Embryonic facial prominence (tissue), 1 donor: Measurements from ENCODE around the gene DOCK10.

Experiments used
- DNase-seq: peaks from one replicate; pipeline ENCODE4 v3.0.0-alpha.2; 2016; ENCODE audit errors: extremely low spot score

DOCK10 gene

GRCh38 chr2:225041207-225041850 lies 939 bp downstream of the DOCK10 start:
- DNase-seq: no peak

DNA sequence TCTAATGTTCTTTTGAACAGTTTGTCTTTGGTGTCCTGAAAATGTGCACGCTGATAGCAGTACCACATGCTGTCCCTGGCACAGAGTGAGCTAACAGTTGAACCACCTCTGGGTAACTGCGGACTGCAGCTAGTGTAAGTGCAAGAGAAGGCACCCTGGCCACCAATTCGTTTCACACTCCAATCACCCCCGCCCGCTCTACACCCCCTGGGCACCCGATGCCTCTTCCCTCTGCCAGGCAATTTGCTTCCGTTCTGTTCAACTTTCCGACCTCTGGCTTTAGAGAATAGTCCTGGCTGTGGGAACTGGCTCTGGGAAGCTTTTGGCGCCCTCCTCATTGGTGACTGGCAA lies 1.4 kb downstream of the DOCK10 start:
- DNase-seq: no peak

- DNase-seq: no peak
These were observed 2.1 kb downstream of the DOCK10 start for GRCh38 chr2:225040142-225040541.

DNA sequence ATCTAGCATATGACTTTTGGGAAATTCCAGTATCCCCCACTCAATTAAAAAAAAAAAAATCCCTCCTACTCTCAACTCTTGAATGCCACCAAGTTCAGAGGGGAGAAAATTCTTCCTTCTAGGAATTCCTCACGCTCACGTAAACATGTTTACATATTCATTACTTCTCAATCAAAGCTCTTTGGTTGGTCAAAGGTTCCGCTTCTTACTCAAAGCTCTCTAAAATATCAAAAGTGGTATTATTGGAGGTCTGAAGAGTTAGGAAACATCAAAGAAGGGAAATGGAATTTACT lies 4.1 kb downstream of the DOCK10 start:
- DNase-seq: no peak

DNA sequence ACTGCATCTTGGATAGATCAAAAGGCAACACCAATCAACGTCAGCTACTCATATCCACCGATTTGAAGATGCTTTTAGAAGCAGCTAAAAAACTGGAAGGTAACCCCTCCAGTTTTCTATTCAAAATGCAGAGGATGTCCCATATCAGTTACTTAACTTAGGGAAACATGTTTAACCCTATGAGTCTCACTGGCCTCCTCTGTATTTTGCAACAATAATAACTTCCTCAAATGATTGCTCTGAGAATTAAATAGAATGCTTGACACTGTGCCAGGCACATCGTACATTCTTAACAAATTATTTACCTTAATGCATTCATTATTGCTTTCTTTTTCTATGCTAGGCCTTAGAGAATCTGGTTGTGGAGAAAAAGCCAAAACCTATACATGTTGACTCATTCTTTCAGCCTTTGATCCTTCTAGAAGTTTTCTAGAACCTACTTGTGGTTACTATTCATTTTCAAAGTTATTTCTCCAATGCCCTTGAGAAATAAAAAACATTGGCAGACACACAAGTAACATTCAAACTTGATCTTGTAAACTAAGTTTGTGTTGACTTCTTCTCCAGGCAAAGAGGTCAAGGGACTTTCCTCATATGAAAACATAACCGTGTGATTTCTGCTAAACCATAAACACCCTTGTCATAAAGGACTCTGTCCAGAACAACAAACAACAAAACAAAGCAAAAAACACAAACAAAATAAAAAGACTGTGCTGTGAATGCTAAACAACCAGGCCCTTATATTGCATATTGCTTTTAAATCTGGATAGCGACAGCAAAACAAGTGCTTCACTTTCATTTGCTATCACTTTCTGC lies 4.6 kb downstream of the DOCK10 start:
- DNase-seq: no peak

DNA sequence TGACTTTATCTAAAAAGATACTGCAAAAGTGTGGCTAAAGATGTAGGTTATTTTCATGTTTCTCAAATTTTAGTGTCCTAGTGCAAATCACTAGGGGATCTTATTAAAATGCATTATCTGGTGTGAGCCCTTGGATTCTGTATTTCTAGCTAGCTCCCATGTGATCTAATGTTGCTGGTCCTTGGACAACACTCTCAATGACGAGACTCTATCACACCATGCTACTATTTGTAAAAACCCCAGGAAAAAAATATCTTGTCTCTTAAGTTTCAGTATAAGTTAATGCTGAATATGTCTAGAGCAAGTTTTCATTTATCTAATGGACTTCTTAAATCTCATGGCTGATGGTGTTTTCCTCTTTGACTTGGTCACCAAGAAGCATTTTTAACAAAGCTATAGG lies 5.8 kb downstream of the DOCK10 start:
- no peak for DNase-seq

- no peak for DNase-seq
These were observed 8.6 kb downstream of the DOCK10 start for GRCh38 chr2:225033440-225034318.

DNA sequence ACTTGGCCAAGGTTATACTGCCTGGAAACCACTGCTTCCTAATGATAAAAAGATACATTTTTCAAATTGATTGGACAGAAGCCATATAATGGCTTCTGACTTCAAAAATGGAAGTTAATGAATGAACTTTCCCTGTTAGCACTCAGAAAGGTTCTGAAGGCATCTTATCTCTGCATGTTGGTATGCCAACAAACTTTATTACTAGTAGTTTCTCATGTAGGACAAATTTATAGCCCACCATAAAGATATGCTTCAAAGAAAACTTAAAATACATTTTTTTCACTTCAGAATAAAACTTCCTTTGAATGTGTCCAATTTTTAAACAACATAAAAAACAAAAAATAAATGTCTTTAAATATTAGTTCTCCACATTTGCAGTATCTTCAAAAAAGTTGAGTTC lies 10.0 kb downstream of the DOCK10 start:
- no peak for DNase-seq

DNA sequence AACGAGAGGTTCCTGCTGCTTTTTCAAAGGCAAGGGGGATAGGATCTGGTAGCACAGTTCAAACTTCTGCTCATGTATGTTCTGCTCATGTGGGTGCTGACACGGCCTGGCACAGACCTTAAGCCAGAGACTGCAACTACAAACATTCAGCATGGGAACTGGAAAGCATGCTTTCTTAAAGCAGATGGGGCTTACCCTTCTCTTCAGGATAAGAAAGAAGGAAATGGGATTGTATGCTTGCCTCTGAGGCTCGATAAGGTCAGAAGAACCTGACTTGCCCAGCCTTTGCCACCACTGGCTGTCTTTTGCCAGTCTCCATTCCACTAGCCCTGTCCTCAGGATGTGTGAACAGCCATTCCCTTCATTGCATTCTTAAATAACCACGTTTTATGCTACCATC lies 10.7 kb downstream of the DOCK10 start:
- no peak for DNase-seq

GRCh38 chr2:225030893-225031292 lies 11.4 kb downstream of the DOCK10 start:
- DNase-seq: no peak

- no peak for DNase-seq
These were observed 12.1 kb downstream of the DOCK10 start for GRCh38 chr2:225030203-225030602.

GRCh38 chr2:225028572-225028971 lies 13.7 kb downstream of the DOCK10 start:
- DNase-seq: no peak

DNA sequence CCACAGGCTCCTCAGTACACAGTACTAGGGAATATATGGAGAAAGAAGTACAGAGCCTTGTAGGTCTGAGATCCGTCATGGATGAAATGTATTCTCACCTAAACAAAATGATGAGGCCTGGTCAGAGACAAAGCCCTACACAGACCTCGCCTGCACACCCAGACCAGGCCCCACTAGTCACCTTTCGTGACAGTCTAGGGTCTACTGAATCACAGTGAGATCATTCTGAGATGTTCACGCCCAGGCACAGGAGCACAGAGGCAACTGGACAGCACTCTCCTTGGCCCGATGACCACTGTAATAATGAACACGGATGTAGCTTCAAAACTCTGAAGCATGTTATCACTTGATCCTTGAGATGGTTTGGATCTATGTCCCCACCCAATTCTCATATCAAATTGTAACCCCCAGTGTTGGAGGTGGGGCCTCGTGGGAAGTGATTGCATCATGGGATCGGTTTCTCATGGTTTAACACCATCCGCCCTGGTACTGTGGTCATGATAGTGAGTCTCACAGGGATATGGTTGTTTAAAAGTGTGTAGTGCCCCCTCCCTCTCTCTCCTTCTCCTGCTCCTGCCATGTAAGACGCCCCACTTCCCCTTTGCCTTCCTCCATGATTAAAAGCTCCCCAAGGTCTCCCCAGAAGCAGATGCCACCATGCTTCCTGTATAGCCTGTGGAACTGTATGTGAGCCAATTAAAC lies 15.1 kb downstream of the DOCK10 start:
- DNase-seq: no peak

- DNase-seq: no peak
These were observed 16.2 kb downstream of the DOCK10 start for GRCh38 chr2:225025917-225026571.

- DNase-seq: no peak
These were observed 20.1 kb downstream of the DOCK10 start for GRCh38 chr2:225022188-225022587.

DNA sequence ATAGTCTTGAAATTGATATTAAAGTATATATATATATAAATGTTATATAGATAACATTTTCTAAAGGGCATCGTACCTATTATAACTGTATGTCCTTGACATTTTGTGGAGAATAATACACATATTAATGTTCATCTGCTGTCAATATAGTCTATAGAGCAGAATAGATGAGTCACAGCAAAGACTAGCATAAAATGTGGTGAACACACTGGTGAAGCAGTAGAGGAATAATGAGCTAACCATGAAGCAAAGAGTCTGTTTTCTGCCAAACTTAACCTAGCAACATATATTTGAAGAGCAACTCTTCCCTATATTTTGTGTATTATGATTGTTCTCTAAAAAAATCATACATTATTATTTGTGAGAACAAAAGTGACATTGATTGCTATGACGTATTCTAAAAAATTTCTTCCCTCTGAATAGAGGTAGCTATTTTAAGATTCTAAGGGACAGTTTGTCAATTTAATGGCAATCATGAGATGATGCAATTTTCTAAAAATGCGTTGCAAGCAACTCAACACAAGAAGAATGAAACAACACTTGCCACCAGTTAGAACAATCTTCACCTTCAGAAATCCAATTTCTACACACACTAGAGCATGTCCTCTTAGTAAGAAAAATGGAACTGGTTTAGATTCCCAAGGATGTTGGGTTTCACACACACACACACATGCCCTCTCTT lies 22.0 kb downstream of the DOCK10 start:
- no peak for DNase-seq

DNA sequence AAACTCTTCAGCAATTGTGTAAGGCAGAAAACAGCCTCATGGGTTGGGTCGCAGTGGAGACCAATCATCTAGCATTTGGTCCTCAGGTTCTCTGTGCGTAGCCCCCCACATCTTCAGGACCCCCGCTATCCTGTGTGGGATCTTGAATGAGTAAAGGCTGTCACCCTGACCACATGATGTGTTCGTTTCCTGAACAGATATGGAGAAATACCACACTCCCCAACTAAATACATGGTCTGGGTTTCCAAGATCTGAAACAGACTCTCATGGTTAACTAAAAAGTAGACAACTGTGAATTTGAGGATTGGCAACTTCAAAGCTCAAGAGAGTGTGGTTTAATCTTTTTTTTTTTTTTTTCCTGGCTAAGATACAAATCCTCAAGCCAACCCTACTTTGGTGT lies 23.2 kb downstream of the DOCK10 start:
- DNase-seq: no peak

DNA sequence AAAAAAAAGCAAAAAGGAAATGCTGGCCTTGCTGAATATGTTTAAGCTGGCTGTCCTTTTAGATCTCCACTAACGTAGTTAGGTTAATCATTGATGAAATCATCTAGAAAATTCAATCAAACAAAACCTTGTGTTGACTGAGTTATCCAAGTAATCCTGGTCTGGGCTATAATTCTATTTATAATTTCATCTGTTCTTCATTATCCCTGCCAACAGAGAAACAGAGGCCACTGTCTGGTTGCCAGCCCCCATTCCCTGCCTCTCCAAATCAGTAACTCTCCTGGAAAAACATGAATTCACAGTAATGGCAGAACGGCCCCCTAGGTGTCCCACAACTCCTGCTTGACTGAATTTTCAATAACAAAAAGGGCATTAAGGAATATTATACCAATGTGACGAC lies 24.6 kb downstream of the DOCK10 start:
- peak; percentile 51 for DNase-seq

- DNase-seq: no peak
These were observed 25.1 kb downstream of the DOCK10 start for GRCh38 chr2:225017098-225017685.
